Loucy (cell line): Measurements from ENCODE around the gene C16orf86.

Experiments
- H2AFZ ChIP-seq: fragments of 200-600 bp; sonication (generic); 2 replicates; pipeline ENCODE4 v1.6.0; 2016; ENCODE audit warnings: antibody characterized with exemption, mild to moderate bottlenecking, low read length, moderate library complexity
- H3F3A ChIP-seq: fragments of 200-600 bp; 2 replicates; pipeline ENCODE4 v1.6.0; 2016; ENCODE audit warnings: antibody characterized with exemption, low read depth, mild to moderate bottlenecking
- H3K27me3 ChIP-seq: fragments of 200-600 bp; sonication (generic); 2 replicates; pipeline ENCODE4 v1.6.1; 2014; ENCODE audit warnings: low read length, mild to moderate bottlenecking; ENCODE audit not compliant: insufficient read depth, poor library complexity, severe bottlenecking
- H3K36me3 ChIP-seq: fragments of 200-600 bp; sonication (generic); 2 replicates; pipeline ENCODE4 v1.6.1; 2016; ENCODE audit warnings: low read length; ENCODE audit not compliant: insufficient read depth
- H3K4me1 ChIP-seq: fragments of 200-600 bp; sonication (generic); 2 replicates; pipeline ENCODE4 v1.5.1; 2014; ENCODE audit warnings: low read length, mild to moderate bottlenecking; ENCODE audit not compliant: insufficient read depth, poor library complexity, severe bottlenecking
- H3K4me2 ChIP-seq: fragments of 200-600 bp; sonication (generic); 2 replicates; pipeline ENCODE4 v1.6.0; 2014; ENCODE audit warnings: antibody characterized with exemption, low read length, low read depth, mild to moderate bottlenecking; ENCODE audit not compliant: poor library complexity, severe bottlenecking
- H3K4me3 ChIP-seq: fragments of 200-600 bp; sonication (generic); 2 replicates; pipeline ENCODE4 v1.5.1; 2014; ENCODE audit warnings: low read length, mild to moderate bottlenecking, mixed read lengths; ENCODE audit not compliant: poor library complexity, severe bottlenecking
- H3K79me2 ChIP-seq: fragments of 200-600 bp; sonication (generic); 2 replicates; pipeline ENCODE4 v1.6.1; 2014; ENCODE audit warnings: low read length; ENCODE audit not compliant: insufficient read depth
- H3K9ac ChIP-seq: fragments of 200-600 bp; sonication (generic); 2 replicates; pipeline ENCODE4 v1.6.0; 2014; ENCODE audit warnings: mild to moderate bottlenecking, low read depth, low read length, moderate library complexity; ENCODE audit not compliant: poor library complexity, severe bottlenecking
- H3K9me2 ChIP-seq: fragments of 200-600 bp; sonication (generic); replicated peaks from 2 replicates; pipeline ENCODE4 v1.6.1; 2016; ENCODE audit warnings: low read depth, low read length, mixed read lengths
- H3K9me3 ChIP-seq: fragments of 200-600 bp; sonication (generic); 2 replicates; pipeline ENCODE4 v1.6.1; 2014; ENCODE audit warnings: mild to moderate bottlenecking, antibody characterized with exemption, low read length, low read depth; ENCODE audit not compliant: insufficient read depth
- H4K20me1 ChIP-seq: fragments of 200-600 bp; sonication (generic); 2 replicates; pipeline ENCODE4 v1.6.0; 2014; ENCODE audit warnings: antibody characterized with exemption, low read length, mild to moderate bottlenecking; ENCODE audit not compliant: insufficient read depth, poor library complexity, severe bottlenecking
- CTCF ChIP-seq: fragments of 200-600 bp; sonication (generic); conservative IDR thresholded peaks from 2 replicates; pipeline ENCODE4 v1.5.1; 2014; ENCODE audit warnings: mild to moderate bottlenecking, antibody characterized with exemption, low read length
- EZH2phosphoT487 ChIP-seq: fragments of 200-600 bp; IDR thresholded peaks from 2 replicates; pipeline ENCODE4 v1.6.1; 2018; ENCODE audit warnings: antibody characterized with exemption, mild to moderate bottlenecking, moderate library complexity, borderline replicate concordance

C16orf86 gene

GRCh38 chr16:67704110-67704509 is 37.5 kb downstream of the C16orf86 start:
- no peaks in the 10 kb centered on the region for H3K9me2 ChIP-seq
- peaks cover 11% of the 10 kb centered on the region for H4K20me1 ChIP-seq
- peaks cover 38% of the 10 kb centered on the region; the same call in 1 of the 2 replicates for H3K79me2 ChIP-seq
- no peak overlapping the region for H2AFZ ChIP-seq
- no peaks in the 10 kb centered on the region for H3K9me3 ChIP-seq
- H3K4me3 ChIP-seq, result no peak overlapping the region
- H3F3A ChIP-seq, result no peaks in the 10 kb centered on the region; the same call in 1 of the 2 replicates
- H3K4me2 ChIP-seq, result no peak overlapping the region
- no peak overlapping the region for H3K9ac ChIP-seq
- peaks cover 7% of the 10 kb centered on the region for H3K4me1 ChIP-seq
- no peaks in the 10 kb centered on the region for H3K36me3 ChIP-seq
- H3K27me3 ChIP-seq, result no peaks in the 10 kb centered on the region
- no peak for TF ChIP-seq CTCF
- TF ChIP-seq EZH2phosphoT487, result no peak

- H3K79me2 ChIP-seq, result peaks cover 47% of the 10 kb centered on the region; the same call in 1 of the 2 replicates
- H3K36me3 ChIP-seq, result no peaks in the 10 kb centered on the region
Measured at GRCh38 chr16:67707210-67707609, 40.6 kb downstream of the C16orf86 start.

GRCh38 chr16:67707790-67708189 is 41.2 kb downstream of the C16orf86 start:
- H3K4me1 ChIP-seq, result peaks cover 7% of the 10 kb centered on the region
- H3K9me3 ChIP-seq, result no peaks in the 10 kb centered on the region
- H3F3A ChIP-seq, result no peaks in the 10 kb centered on the region; the same call in 1 of the 2 replicates
- H2AFZ ChIP-seq, result no peak overlapping the region
- H3K27me3 ChIP-seq, result no peaks in the 10 kb centered on the region
- no peaks in the 10 kb centered on the region for H3K9me2 ChIP-seq
- H3K4me2 ChIP-seq, result no peak overlapping the region
- H3K4me3 ChIP-seq, result no peak overlapping the region
- no peaks in the 10 kb centered on the region for H3K36me3 ChIP-seq
- H3K9ac ChIP-seq, result no peak overlapping the region
- TF ChIP-seq CTCF (no peak), EZH2phosphoT487 (no peak)
- peaks cover 43% of the 10 kb centered on the region; the same call in 1 of the 2 replicates for H3K79me2 ChIP-seq
- H4K20me1 ChIP-seq, result peaks cover 14% of the 10 kb centered on the region

More at GRCh38 chr16:67707210-67707609, 40.6 kb downstream of the C16orf86 start:
- no peak overlapping the region for H3K4me3 ChIP-seq
- no peak overlapping the region for H3K9ac ChIP-seq
- H3K4me2 ChIP-seq, result no peak overlapping the region
- no peaks in the 10 kb centered on the region for H3K9me2 ChIP-seq
- H3K27me3 ChIP-seq, result no peaks in the 10 kb centered on the region
- peaks cover 14% of the 10 kb centered on the region for H4K20me1 ChIP-seq
- no peaks in the 10 kb centered on the region; the same call in 1 of the 2 replicates for H3F3A ChIP-seq
- TF ChIP-seq EZH2phosphoT487 (no peak), CTCF (no peak)
- no peak overlapping the region for H2AFZ ChIP-seq
- peaks cover 7% of the 10 kb centered on the region for H3K4me1 ChIP-seq
- H3K9me3 ChIP-seq, result no peaks in the 10 kb centered on the region
